Thyroid gland (tissue), 4 donors: ENCODE data around the gene DDB1.

Experiments used
- POLR2A ChIP-seq, 2 donors: fragments of 450-650 bp; IDR thresholded peaks; one replicate each; pipeline ENCODE4 v1.6.1; 2017; ENCODE audit warnings: antibody characterized with exemption in 2 of 2, mild to moderate bottlenecking in 2 of 2, moderate library complexity in 1 of 2
- TF ChIP-seq, protein P1 (sequence below), 6 experiments: fragments of 200-600 bp in 3 of 6; fragments of 450-650 bp in 3 of 6; sonication (generic) in 3 of 6; IDR thresholded peaks; one replicate each; pipeline ENCODE4 v1.5.1; 2016 to 2019; ENCODE audit warnings: antibody characterized with exemption in 6 of 6, mild to moderate bottlenecking in 2 of 6, inconsistent platforms in 1 of 6, moderate library complexity in 1 of 6

DNA sequence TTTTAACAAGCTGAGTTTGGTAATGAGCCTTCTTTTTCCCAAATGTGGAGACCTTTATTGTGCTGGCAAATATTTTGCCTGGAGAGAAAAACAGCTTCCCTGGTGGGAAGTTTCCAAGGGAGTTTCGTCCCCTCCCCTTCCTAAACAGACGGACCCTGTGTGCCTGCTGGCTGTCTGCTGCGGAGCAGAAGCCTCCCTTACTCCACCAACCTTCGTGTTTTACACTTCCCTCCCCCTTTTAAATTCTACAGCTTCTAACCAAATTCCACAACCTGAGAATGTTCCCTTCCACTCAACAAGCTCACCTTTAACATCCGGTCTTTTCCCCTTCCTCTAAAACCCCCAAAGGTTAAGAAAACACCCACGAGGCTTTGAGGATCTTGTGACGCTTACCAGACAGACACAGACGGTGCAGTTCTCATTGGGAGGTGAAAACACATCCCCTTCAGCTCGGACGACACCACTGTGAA, 54.9 kb downstream of the DDB1 start:
- TF ChIP-seq, protein P1, sequence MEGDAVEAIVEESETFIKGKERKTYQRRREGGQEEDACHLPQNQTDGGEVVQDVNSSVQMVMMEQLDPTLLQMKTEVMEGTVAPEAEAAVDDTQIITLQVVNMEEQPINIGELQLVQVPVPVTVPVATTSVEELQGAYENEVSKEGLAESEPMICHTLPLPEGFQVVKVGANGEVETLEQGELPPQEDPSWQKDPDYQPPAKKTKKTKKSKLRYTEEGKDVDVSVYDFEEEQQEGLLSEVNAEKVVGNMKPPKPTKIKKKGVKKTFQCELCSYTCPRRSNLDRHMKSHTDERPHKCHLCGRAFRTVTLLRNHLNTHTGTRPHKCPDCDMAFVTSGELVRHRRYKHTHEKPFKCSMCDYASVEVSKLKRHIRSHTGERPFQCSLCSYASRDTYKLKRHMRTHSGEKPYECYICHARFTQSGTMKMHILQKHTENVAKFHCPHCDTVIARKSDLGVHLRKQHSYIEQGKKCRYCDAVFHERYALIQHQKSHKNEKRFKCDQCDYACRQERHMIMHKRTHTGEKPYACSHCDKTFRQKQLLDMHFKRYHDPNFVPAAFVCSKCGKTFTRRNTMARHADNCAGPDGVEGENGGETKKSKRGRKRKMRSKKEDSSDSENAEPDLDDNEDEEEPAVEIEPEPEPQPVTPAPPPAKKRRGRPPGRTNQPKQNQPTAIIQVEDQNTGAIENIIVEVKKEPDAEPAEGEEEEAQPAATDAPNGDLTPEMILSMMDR (IDR thresholded peaks at IDR 0.05) = no peak
- TF ChIP-seq POLR2A (IDR thresholded peaks at IDR 0.05) = no peak
